Hindlimb muscle (tissue), 1 donor: ENCODE data around the gene DYNLT1. TPM values are rescaled to one million over a fixed set of nuclear protein-coding genes. Genes with fewer than 3 reads are reported as not detected.

Experiments
- DNase-seq: peaks from one replicate; pipeline ENCODE4 v3.0.0-alpha.2; 2013
- polyA plus RNA-seq: library from polyadenylated mRNA; unstranded; fragments of 120-200 nt; gene quantifications from one replicate; pipeline ENCODE4 v1.2.1, GENCODE V29; 2013; ENCODE audit not compliant: insufficient read length

DYNLT1 gene
- polyA plus RNA-seq, 1 donor = 71.5 TPM

DNA sequence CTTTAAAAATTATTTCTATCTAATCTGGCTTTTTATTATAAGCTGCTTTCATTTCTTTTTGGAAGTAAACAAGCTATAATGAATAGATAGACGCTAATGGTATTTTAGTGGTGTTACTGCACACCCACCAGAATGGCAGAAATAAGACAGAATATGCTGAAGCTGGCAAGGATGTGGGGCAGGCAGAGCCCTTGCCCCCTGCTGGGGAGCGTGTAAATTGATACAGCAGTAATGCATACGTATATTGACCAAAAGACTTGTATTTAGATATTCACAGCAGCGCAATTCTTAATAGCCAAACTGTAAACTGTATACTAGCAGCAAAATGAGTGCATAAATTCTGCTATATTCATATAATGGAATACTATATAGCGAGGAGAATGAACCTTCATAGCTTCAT, 49.3 kb downstream of the DYNLT1 start:
- no peak for DNase-seq

DNA sequence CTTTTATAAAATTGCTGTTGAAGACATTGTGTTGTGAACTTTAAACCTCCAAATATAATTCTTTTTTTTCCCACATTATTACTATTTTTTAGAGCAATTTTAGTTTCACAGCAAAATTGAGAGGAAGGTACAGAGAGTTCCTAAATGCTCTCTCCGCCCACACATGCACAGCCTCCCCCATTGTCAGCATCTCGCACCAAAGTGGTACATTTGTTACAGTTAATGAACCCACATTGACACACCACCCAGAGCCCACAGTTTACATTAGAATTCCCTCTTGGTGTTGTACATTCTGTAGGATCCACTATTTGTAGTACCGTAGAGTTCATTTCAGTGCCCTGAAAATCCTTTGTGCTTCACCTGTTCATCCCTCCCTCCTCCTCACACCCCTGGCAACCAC, 50.9 kb downstream of the DYNLT1 start:
- DNase-seq = no peak

DNA sequence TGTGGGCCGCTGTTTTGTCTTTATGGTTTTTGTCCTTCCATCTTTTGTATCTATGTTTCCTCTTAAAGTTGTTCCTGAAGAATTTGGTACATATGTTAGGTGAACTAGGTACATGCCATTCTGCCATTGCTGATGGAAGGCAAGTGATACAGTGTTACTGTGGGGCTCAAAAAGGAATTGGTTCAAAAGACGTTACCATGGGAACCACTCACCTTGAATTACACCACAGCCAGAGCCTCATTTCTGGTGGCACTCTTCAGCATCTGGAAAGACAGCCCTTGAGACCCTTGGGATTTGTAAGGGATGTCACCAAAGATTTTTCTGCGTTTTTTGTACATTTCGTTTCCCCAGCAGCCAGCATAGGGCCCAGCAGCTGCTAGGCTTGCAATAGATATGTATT, 52.7 kb downstream of the DYNLT1 start:
- no peak for DNase-seq

DNA sequence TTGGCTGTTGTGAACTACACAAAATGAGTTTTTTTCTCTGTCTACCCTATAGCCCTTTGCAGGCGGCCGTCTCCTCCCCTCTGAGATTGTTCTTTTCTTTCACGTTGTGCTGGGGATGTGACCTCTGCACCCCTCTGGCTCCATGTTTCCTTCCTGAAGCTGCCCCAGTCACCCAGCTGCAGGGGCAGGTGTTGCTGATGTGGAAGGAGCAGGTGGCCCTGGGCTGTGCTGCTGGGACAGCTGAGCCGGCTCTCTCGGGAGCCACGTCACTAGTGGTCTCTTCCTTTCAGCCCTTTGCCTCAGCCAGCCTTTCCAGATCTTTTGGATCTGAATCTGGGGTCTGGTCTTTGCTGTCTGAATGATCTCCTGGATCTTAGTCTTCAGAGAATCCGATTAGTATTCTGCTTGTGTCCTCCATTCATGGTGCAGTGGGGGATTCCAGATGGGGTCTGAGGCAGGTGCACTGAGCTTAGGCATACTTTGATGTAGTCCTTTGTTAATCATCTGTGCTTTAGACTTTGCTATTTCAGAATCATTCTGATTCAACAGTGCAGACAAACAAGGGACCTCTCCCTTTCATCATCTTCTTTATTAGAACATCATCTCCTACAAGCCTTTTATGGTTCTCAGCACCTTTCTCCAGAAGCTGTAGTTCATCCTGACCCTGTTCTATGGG, 53.3 kb downstream of the DYNLT1 start:
- DNase-seq = peak; percentile 8

DNA sequence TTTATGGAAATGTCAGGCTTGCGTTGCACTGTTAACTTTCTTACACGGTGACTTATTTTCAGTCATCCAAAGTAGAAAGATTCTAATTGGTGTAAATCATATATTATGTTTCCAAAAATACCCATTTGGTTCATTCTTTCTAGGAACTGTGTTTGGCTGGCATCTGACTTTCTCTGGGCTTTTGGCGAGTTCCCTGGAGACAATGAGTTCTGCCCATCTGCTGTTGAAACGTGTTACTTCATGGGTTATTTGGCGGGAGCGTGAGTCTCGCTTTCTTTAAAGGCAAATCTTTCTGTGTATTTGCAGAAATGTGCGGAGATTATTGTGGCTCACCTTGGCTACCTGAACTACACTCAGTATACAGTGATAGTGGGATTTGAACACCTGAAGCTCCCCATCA, 55.2 kb downstream of the DYNLT1 start:
- DNase-seq = no peak

DNA sequence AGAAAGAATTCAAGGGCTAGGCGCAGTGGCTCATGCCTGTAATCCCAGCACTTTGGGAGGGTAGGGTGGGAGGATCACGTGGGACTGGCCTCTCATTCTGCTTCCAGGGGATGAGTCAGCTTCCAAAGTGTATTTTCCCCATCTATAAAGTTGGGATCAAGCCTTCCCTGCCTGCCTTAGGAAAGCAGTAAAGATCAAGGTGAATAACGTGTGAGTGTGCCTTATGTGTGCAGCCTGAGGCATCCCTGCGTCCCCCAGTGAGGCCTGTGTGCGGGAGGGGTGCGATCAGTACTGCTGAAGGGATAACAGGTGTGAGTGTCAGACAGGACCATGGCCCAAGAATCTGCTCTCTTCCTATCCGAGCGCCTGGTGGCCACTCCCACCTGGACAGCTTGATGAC, 57.9 kb downstream of the DYNLT1 start:
- DNase-seq = no peak

Other genes with a start within 250 kb of the DYNLT1 start
- 17.2 TPM for gene TMEM181, start 84.7 kb downstream of the DYNLT1 start, polyA plus RNA-seq
- gene SYTL3, start 5.3 kb upstream of the DYNLT1 start, polyA plus RNA-seq = 10.5 TPM
- 31.2 TPM for gene EZR, start 174.6 kb upstream of the DYNLT1 start, polyA plus RNA-seq